Body of pancreas (tissue), 4 donors: ENCODE measurements around the gene CFAP61. TPM values are rescaled to one million over a fixed set of nuclear protein-coding genes. Genes with fewer than 3 reads are reported as not detected.

ENCODE experiments used
- ATAC-seq: fragments of 150-250 bp; one replicate; pipeline ENCODE4 v1.9.1; 2016
- DNase-seq, 4 donors: peaks; one replicate each; pipeline ENCODE4 v3.0.0-alpha.2; 2019
- H3K27ac ChIP-seq, 4 donors: fragments of 200-600 bp; sonication (generic); 1 replicate in 3 of 4; 2 replicates in 1 of 4; pipeline versions ENCODE4 v1.5.1 to v1.6.1; 2016 to 2019; ENCODE audit warnings: mild to moderate bottlenecking in 1 of 4, mixed read lengths in 1 of 4, moderate library complexity in 1 of 4
- H3K27me3 ChIP-seq, 2 donors: fragments of 200-600 bp; sonication (generic); one replicate each; pipeline ENCODE4 v1.6.0; 2016; ENCODE audit warnings: mild to moderate bottlenecking in 1 of 2
- H3K36me3 ChIP-seq, 2 donors: fragments of 200-600 bp; sonication (generic); replicated peaks in 1 of 2; 2 replicates each; pipeline ENCODE4 v1.5.1; 2016; ENCODE audit warnings: low read depth in 2 of 2; ENCODE audit not compliant: insufficient read depth in 1 of 2
- H3K4me1 ChIP-seq: fragments of 200-600 bp; sonication (generic); one replicate; pipeline ENCODE4 v1.6.0; 2016
- H3K4me3 ChIP-seq, 2 donors: fragments of 200-600 bp; sonication (generic); 1 replicate in 1 of 2; 2 replicates in 1 of 2; pipeline ENCODE4 v1.5.1; 2016 to 2019
- H3K9me3 ChIP-seq, 3 donors: fragments of 200-600 bp; sonication (generic); 1 replicate in 2 of 3; 2 replicates in 1 of 3; pipeline ENCODE4 v1.5.1; 2016
- CTCF ChIP-seq, 7 experiments: fragments of 450-650 bp in 4 of 7; fragments of 200-600 bp in 3 of 7; sonication (generic) in 3 of 7; IDR thresholded peaks; one replicate each; pipeline ENCODE4 v1.5.1; 2016 to 2019; ENCODE audit warnings: antibody characterized with exemption in 7 of 7
- POLR2A ChIP-seq, 3 donors: fragments of 450-650 bp; IDR thresholded peaks; one replicate each; pipeline ENCODE4 v1.6.1; 2016; ENCODE audit warnings: antibody characterized with exemption in 3 of 3, mild to moderate bottlenecking in 2 of 3
- WGBS, 2 donors: methylation state at CpG; one replicate each; pipeline ENCODE4 v1.1.5; 2017; 5-methylcytosine and 5-hydroxymethylcytosine counted together
- intact Hi-C: fragments of 100-400 bp; cut with DNase I; formaldehyde crosslinking; loops from one replicate; pipeline ENCODE4 v1.15.1; 2023
- total RNA-seq, 2 donors: library from RNA; depleted of rRNA; stranded (reverse); fragments of >200 nt; gene quantifications; one replicate each; pipeline ENCODE4 v1.1.0, GENCODE V29; 2016

Gene CFAP61
- total RNA-seq, 2 donors from 2014 or later = 0.52 TPM; not detected in 1

- Histone ChIP-seq H3K4me1 (peaks cover 8% of the 10 kb centered on the region), H3K4me3 (no peak overlapping the region), H3K36me3 (peaks cover 3 to 4% of the 10 kb centered on the region in 2 donors), H3K27me3 (no peaks in the 10 kb centered on the region), H3K9me3 (no peaks in the 10 kb centered on the region), H3K27ac (no peak overlapping the region)
- ATAC-seq = no peak
- TF ChIP-seq CTCF (IDR thresholded peaks at IDR 0.05) = no peak
- no peak for TF ChIP-seq POLR2A (IDR thresholded peaks at IDR 0.05)
- WGBS, 2 donors = 95 to 98% methylated on average over 7 of the region's 7 CpGs
- intact Hi-C loops = no loop called here
- DNase-seq = no peak
These were observed 345.8 kb downstream of the CFAP61 start for GRCh38 chr20:20398123-20398522.

- H3K27ac ChIP-seq = no peak overlapping the region
- WGBS, 2 donors = 72 to 85% methylated on average over 13 of the region's 13 CpGs
- intact Hi-C loops = no loop called here
- H3K4me1 ChIP-seq = peaks cover 8% of the 10 kb centered on the region
- peaks cover 3% of the 10 kb centered on the region in 2 donors for H3K36me3 ChIP-seq
- no peak overlapping the region for H3K4me3 ChIP-seq
- TF ChIP-seq CTCF (IDR thresholded peaks at IDR 0.05) = no peak
- TF ChIP-seq POLR2A (IDR thresholded peaks at IDR 0.05) = no peak
- ATAC-seq = no peak
- H3K9me3 ChIP-seq = no peaks in the 10 kb centered on the region
- peak in 1 of 4 donors; percentile 15 for DNase-seq
- H3K27me3 ChIP-seq = no peaks in the 10 kb centered on the region
These were observed 347.5 kb downstream of the CFAP61 start for GRCh38 chr20:20399531-20400500.

- Histone ChIP-seq H3K36me3 (peaks cover 0 to 3% of the 10 kb centered on the region in 2 donors), H3K4me3 (no peak overlapping the region), H3K27me3 (no peaks in the 10 kb centered on the region), H3K9me3 (no peaks in the 10 kb centered on the region), H3K27ac (no peak overlapping the region), H3K4me1 (peaks cover 8% of the 10 kb centered on the region)
- 93 to 100% methylated on average over 1 to 3 of the region's 3 CpGs for WGBS, 2 donors
- intact Hi-C loops = no loop called here
- DNase-seq = no peak
- TF ChIP-seq CTCF (IDR thresholded peaks at IDR 0.05) (no peak), POLR2A (IDR thresholded peaks at IDR 0.05) (no peak)
- ATAC-seq = no peak
These were observed 349.7 kb downstream of the CFAP61 start for GRCh38 chr20:20401991-20402390.

- Histone ChIP-seq H3K4me1 (peaks cover 6% of the 10 kb centered on the region), H3K4me3 (no peak overlapping the region), H3K36me3 (peaks cover 0 to 3% of the 10 kb centered on the region in 2 donors), H3K9me3 (no peaks in the 10 kb centered on the region), H3K27me3 (no peaks in the 10 kb centered on the region), H3K27ac (no peak overlapping the region)
- TF ChIP-seq POLR2A (IDR thresholded peaks at IDR 0.05) (no peak), CTCF (IDR thresholded peaks at IDR 0.05) (no peak)
- 89 to 94% methylated on average over 5 of the region's 5 CpGs for WGBS, 2 donors
- no peak for ATAC-seq
- intact Hi-C loops = no loop called here
- DNase-seq = no peak
These were observed 352.3 kb downstream of the CFAP61 start for GRCh38 chr20:20404633-20405032.
